ENCODE results near the gene CNTNAP2. TPM values are rescaled to one million over a fixed set of nuclear protein-coding genes. Genes with fewer than 3 reads are reported as not detected.

The CNTNAP2 gene
- total and polyA plus RNA-seq, 7 experiments from 2014 or later, result 0.02 to 0.48 (median 0.24) TPM; not detected in 2

GRCh38 chr7:146359176-146359575 is 242.6 kb downstream of the CNTNAP2 start:
- Mint-ChIP-seq H3K27ac (no peak overlapping the region), H3K9me3 (peaks cover 0 to 12% (median 4%) of the 10 kb centered on the region in 11 donors), H3K27me3 (no peaks in the 10 kb centered on the region), H3K4me1 (no peaks in the 10 kb centered on the region), H3K36me3 (no peaks in the 10 kb centered on the region), H3K4me3 (no peak overlapping the region)
- POLR2A ChIA-PET, result no interaction called here
- Histone ChIP-seq H3K27me3 (ENCODE audit: control insufficient read depth in 2 of 2, insufficient read depth in 2 of 2, low read length in 2 of 2) (no peaks in the 10 kb centered on the region), H3K27ac (ENCODE audit: low read depth, low read length) (no peak overlapping the region), H3K4me1 (ENCODE audit: control insufficient read depth in 2 of 2, insufficient read depth in 2 of 2, low read length in 2 of 2) (no peaks in the 10 kb centered on the region), H3K4me3 (ENCODE audit: low read length) (no peak overlapping the region), H3K36me3 (ENCODE audit: control insufficient read depth in 2 of 3, insufficient read depth in 3 of 3, low read length in 3 of 3) (no peaks in the 10 kb centered on the region), H3K9me3 (ENCODE audit: control insufficient read depth in 2 of 3, low read length in 3 of 3) (no peaks in the 10 kb centered on the region)
- ATAC-seq (no peak), DNase-seq (no peak)
- intact Hi-C loops (cut with micrococcal nuclease), result no loop called here
- CTCF ChIA-PET, result no interaction called here

GRCh38 chr7:146366938-146367337 is 250.3 kb downstream of the CNTNAP2 start:
- no peak overlapping the region for H3K4me3 Mint-ChIP-seq
- POLR2A ChIA-PET, result no interaction called here

GRCh38 chr7:146370171-146370570 is 253.6 kb downstream of the CNTNAP2 start:
- DNase-seq (no peak), ATAC-seq (no peak)
- ChIA-PET CTCF (interaction anchor here (0.6 kb wide), 1 partner anchor 86 kb away, joined by 3 read pairs; no protein-coding TSS in a partner anchor), POLR2A (no interaction called here)
- no peaks in the 10 kb centered on the region for H3K4me1 Mint-ChIP-seq
- intact Hi-C loops (cut with micrococcal nuclease), result no loop called here
- H3K36me3 ChIP-seq (ENCODE audit: control insufficient read depth in 2 of 3, insufficient read depth in 3 of 3, low read length in 3 of 3), result no peaks in the 10 kb centered on the region
- no peak overlapping the region for H3K4me3 Mint-ChIP-seq
- H3K9me3 Mint-ChIP-seq, result peaks cover 0 to 9% (median 1%) of the 10 kb centered on the region in 11 donors
- no peaks in the 10 kb centered on the region for H3K27me3 ChIP-seq (ENCODE audit: control insufficient read depth in 2 of 2, insufficient read depth in 2 of 2, low read length in 2 of 2)
- H3K27me3 Mint-ChIP-seq, result no peaks in the 10 kb centered on the region
- H3K27ac ChIP-seq (ENCODE audit: low read depth, low read length), result no peak overlapping the region
- H3K9me3 ChIP-seq (ENCODE audit: control insufficient read depth in 2 of 3, low read length in 3 of 3), result no peaks in the 10 kb centered on the region
- H3K4me1 ChIP-seq (ENCODE audit: control insufficient read depth in 2 of 2, insufficient read depth in 2 of 2, low read length in 2 of 2), result no peaks in the 10 kb centered on the region
- no peak overlapping the region for H3K4me3 ChIP-seq (ENCODE audit: low read length)
- no peaks in the 10 kb centered on the region for H3K36me3 Mint-ChIP-seq
- H3K27ac Mint-ChIP-seq, result no peak overlapping the region

More at GRCh38 chr7:146366938-146367337, 250.3 kb downstream of the CNTNAP2 start:
- Histone ChIP-seq H3K4me1 (ENCODE audit: control insufficient read depth in 2 of 2, insufficient read depth in 2 of 2, low read length in 2 of 2) (no peaks in the 10 kb centered on the region), H3K27ac (ENCODE audit: low read depth, low read length) (no peak overlapping the region), H3K9me3 (ENCODE audit: control insufficient read depth in 2 of 3, low read length in 3 of 3) (no peaks in the 10 kb centered on the region), H3K4me3 (ENCODE audit: low read length) (no peak overlapping the region), H3K36me3 (ENCODE audit: control insufficient read depth in 2 of 3, insufficient read depth in 3 of 3, low read length in 3 of 3) (no peaks in the 10 kb centered on the region), H3K27me3 (ENCODE audit: control insufficient read depth in 2 of 2, insufficient read depth in 2 of 2, low read length in 2 of 2) (no peaks in the 10 kb centered on the region)
- no peak for ATAC-seq
- H3K4me1 Mint-ChIP-seq, result no peaks in the 10 kb centered on the region
- no peak for DNase-seq
- intact Hi-C loops (cut with micrococcal nuclease), result no loop called here
- H3K36me3 Mint-ChIP-seq, result no peaks in the 10 kb centered on the region
- H3K9me3 Mint-ChIP-seq, result peaks cover 0 to 11% (median 2%) of the 10 kb centered on the region in 11 donors
- no peaks in the 10 kb centered on the region for H3K27me3 Mint-ChIP-seq
- CTCF ChIA-PET, result no interaction called here
- no peak overlapping the region for H3K27ac Mint-ChIP-seq

GRCh38 chr7:146375170-146375569 is 258.6 kb downstream of the CNTNAP2 start:
- Mint-ChIP-seq H3K9me3 (peaks cover 0 to 23% (median 7%) of the 10 kb centered on the region in 11 donors), H3K4me3 (no peak overlapping the region), H3K27ac (no peak overlapping the region), H3K36me3 (no peaks in the 10 kb centered on the region), H3K4me1 (peaks cover 0 to 1% (median 0%) of the 10 kb centered on the region in 7 donors), H3K27me3 (no peaks in the 10 kb centered on the region)
- H3K27ac ChIP-seq (ENCODE audit: low read depth, low read length), result no peak overlapping the region
- CTCF ChIA-PET, result no interaction called here
- ATAC-seq, result no peak
- no peaks in the 10 kb centered on the region for H3K36me3 ChIP-seq (ENCODE audit: control insufficient read depth in 2 of 3, insufficient read depth in 3 of 3, low read length in 3 of 3)
- no peaks in the 10 kb centered on the region for H3K9me3 ChIP-seq (ENCODE audit: control insufficient read depth in 2 of 3, low read length in 3 of 3)
- no peaks in the 10 kb centered on the region for H3K4me1 ChIP-seq (ENCODE audit: control insufficient read depth in 2 of 2, insufficient read depth in 2 of 2, low read length in 2 of 2)
- H3K27me3 ChIP-seq (ENCODE audit: control insufficient read depth in 2 of 2, insufficient read depth in 2 of 2, low read length in 2 of 2), result no peaks in the 10 kb centered on the region
- H3K4me3 ChIP-seq (ENCODE audit: low read length), result no peak overlapping the region
- no peak for DNase-seq
- POLR2A ChIA-PET, result no interaction called here
- intact Hi-C loops (cut with micrococcal nuclease), result no loop called here

GRCh38 chr7:146378196-146378595 is 261.6 kb downstream of the CNTNAP2 start:
- Histone ChIP-seq H3K36me3 (ENCODE audit: control insufficient read depth in 2 of 3, insufficient read depth in 3 of 3, low read length in 3 of 3) (no peaks in the 10 kb centered on the region), H3K27me3 (ENCODE audit: control insufficient read depth in 2 of 2, insufficient read depth in 2 of 2, low read length in 2 of 2) (no peaks in the 10 kb centered on the region), H3K4me3 (ENCODE audit: low read length) (no peak overlapping the region), H3K9me3 (ENCODE audit: control insufficient read depth in 2 of 3, low read length in 3 of 3) (no peaks in the 10 kb centered on the region), H3K4me1 (ENCODE audit: control insufficient read depth in 2 of 2, insufficient read depth in 2 of 2, low read length in 2 of 2) (no peaks in the 10 kb centered on the region), H3K27ac (ENCODE audit: low read depth, low read length) (no peak overlapping the region)
- ChIA-PET CTCF (no interaction called here), POLR2A (no interaction called here)
- peaks cover 0 to 22% (median 7%) of the 10 kb centered on the region in 11 donors for H3K9me3 Mint-ChIP-seq
- peaks cover 0 to 1% (median 0%) of the 10 kb centered on the region in 7 donors for H3K4me1 Mint-ChIP-seq
- H3K4me3 Mint-ChIP-seq, result no peak overlapping the region
- ATAC-seq (no peak), DNase-seq (no peak)
- H3K27ac Mint-ChIP-seq, result no peak overlapping the region
- no peaks in the 10 kb centered on the region for H3K27me3 Mint-ChIP-seq
- H3K36me3 Mint-ChIP-seq, result no peaks in the 10 kb centered on the region
- intact Hi-C loops (cut with micrococcal nuclease), result no loop called here

GRCh38 chr7:146387140-146387539 is 270.5 kb downstream of the CNTNAP2 start:
- intact Hi-C loops (cut with micrococcal nuclease), result no loop called here
- Histone ChIP-seq H3K36me3 (ENCODE audit: control insufficient read depth in 2 of 3, insufficient read depth in 3 of 3, low read length in 3 of 3) (no peaks in the 10 kb centered on the region), H3K4me3 (ENCODE audit: low read length) (no peak overlapping the region), H3K4me1 (ENCODE audit: control insufficient read depth in 2 of 2, insufficient read depth in 2 of 2, low read length in 2 of 2) (no peaks in the 10 kb centered on the region), H3K9me3 (ENCODE audit: control insufficient read depth in 2 of 3, low read length in 3 of 3) (no peaks in the 10 kb centered on the region), H3K27me3 (ENCODE audit: control insufficient read depth in 2 of 2, insufficient read depth in 2 of 2, low read length in 2 of 2) (no peaks in the 10 kb centered on the region), H3K27ac (ENCODE audit: low read depth, low read length) (no peak overlapping the region)
- ATAC-seq (no peak), DNase-seq (no peak)
- Mint-ChIP-seq H3K4me3 (no peak overlapping the region), H3K27ac (no peak overlapping the region), H3K9me3 (peaks cover 0 to 12% (median under 1%) of the 10 kb centered on the region in 11 donors), H3K27me3 (no peaks in the 10 kb centered on the region), H3K36me3 (no peaks in the 10 kb centered on the region), H3K4me1 (no peaks in the 10 kb centered on the region)
- CTCF ChIA-PET, result no interaction called here
- POLR2A ChIA-PET, result no interaction called here

- Mint-ChIP-seq H3K4me3 (no peak overlapping the region), H3K4me1 (no peaks in the 10 kb centered on the region)
Observed at GRCh38 chr7:146388928-146389327, 272.3 kb downstream of the CNTNAP2 start.

More at GRCh38 chr7:146388928-146389327, 272.3 kb downstream of the CNTNAP2 start:
- Mint-ChIP-seq H3K27me3 (no peaks in the 10 kb centered on the region), H3K27ac (no peak overlapping the region), H3K36me3 (no peaks in the 10 kb centered on the region), H3K9me3 (peaks cover 0 to 11% (median 0%) of the 10 kb centered on the region in 11 donors)
- DNase-seq, result no peak
- Histone ChIP-seq H3K27me3 (ENCODE audit: control insufficient read depth in 2 of 2, insufficient read depth in 2 of 2, low read length in 2 of 2) (no peaks in the 10 kb centered on the region), H3K27ac (ENCODE audit: low read depth, low read length) (no peak overlapping the region), H3K4me3 (ENCODE audit: low read length) (no peak overlapping the region), H3K9me3 (ENCODE audit: control insufficient read depth in 2 of 3, low read length in 3 of 3) (no peaks in the 10 kb centered on the region), H3K36me3 (ENCODE audit: control insufficient read depth in 2 of 3, insufficient read depth in 3 of 3, low read length in 3 of 3) (no peaks in the 10 kb centered on the region), H3K4me1 (ENCODE audit: control insufficient read depth in 2 of 2, insufficient read depth in 2 of 2, low read length in 2 of 2) (no peaks in the 10 kb centered on the region)
- intact Hi-C loops (cut with micrococcal nuclease), result no loop called here
- CTCF ChIA-PET, result no interaction called here
- POLR2A ChIA-PET, result no interaction called here
- no peak for ATAC-seq
